GM10847 (cell line): ENCODE results near the gene MYLK.

Experiments used
- POLR2A ChIP-seq: IDR thresholded peaks from 2 replicates; pipeline ENCODE4 v1.6.1; 2011; ENCODE audit not compliant: insufficient read length; ENCODE audit errors: extremely low read depth

Gene MYLK, protein sequence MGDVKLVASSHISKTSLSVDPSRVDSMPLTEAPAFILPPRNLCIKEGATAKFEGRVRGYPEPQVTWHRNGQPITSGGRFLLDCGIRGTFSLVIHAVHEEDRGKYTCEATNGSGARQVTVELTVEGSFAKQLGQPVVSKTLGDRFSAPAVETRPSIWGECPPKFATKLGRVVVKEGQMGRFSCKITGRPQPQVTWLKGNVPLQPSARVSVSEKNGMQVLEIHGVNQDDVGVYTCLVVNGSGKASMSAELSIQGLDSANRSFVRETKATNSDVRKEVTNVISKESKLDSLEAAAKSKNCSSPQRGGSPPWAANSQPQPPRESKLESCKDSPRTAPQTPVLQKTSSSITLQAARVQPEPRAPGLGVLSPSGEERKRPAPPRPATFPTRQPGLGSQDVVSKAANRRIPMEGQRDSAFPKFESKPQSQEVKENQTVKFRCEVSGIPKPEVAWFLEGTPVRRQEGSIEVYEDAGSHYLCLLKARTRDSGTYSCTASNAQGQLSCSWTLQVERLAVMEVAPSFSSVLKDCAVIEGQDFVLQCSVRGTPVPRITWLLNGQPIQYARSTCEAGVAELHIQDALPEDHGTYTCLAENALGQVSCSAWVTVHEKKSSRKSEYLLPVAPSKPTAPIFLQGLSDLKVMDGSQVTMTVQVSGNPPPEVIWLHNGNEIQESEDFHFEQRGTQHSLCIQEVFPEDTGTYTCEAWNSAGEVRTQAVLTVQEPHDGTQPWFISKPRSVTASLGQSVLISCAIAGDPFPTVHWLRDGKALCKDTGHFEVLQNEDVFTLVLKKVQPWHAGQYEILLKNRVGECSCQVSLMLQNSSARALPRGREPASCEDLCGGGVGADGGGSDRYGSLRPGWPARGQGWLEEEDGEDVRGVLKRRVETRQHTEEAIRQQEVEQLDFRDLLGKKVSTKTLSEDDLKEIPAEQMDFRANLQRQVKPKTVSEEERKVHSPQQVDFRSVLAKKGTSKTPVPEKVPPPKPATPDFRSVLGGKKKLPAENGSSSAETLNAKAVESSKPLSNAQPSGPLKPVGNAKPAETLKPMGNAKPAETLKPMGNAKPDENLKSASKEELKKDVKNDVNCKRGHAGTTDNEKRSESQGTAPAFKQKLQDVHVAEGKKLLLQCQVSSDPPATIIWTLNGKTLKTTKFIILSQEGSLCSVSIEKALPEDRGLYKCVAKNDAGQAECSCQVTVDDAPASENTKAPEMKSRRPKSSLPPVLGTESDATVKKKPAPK (N-terminal part only)

DNA sequence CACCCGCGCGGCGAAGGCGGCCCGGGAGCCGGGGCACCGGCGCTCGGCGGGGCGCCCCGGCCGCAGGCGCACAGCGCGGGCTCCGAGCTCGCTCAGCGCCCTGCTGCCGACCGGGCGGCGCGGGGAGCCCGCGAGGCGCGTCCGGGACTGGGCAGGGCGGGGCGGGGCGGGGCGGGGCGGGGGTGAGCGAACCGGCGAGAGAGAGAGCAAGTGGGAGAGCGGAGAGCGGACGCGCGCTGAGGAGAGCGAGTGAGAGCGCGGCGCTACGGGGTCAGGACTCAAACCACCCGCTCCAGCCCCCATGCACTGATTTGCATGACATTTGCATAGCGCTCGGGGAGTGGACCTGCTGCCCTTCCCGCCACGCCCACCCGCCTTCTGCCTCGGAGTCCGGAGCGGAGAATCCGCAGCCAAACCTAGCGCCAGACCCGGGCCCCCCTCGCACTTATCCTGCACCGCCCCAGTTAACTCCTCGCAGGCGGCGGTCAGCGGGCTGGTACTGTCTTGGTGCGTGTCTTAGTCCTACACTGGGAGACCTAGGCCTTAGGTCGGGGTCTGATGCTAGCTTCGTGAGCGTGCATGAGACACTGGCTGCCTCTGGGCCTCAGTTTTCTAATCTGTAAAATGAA lies at the start of gene MYLK:
MYLK (minus strand) TSS at position 130 of the 629 bp plus-strand sequence. CDS start 90,491 bp downstream, outside the sequence.
- TF ChIP-seq POLR2A = no peak

DNA sequence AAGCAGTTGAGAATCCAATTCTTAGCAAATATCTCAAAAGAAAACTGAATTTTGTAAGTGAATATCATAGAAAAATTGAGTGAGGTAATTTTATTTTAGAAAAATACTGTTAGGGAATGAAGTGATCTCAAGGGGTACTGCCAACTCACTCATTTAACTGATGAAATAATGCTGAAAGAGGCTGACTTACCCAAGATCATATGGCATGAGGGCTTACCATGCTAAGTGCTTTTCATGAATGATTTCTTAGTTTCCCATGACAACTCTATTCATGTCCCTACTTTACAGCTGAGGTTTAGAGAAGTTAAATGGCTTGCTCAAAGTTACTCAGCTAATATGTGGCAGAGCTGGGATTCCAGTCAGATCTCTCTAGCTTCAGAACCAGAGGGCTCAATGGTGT lies 46.3 kb upstream of the MYLK start:
- TF ChIP-seq POLR2A = no peak

DNA sequence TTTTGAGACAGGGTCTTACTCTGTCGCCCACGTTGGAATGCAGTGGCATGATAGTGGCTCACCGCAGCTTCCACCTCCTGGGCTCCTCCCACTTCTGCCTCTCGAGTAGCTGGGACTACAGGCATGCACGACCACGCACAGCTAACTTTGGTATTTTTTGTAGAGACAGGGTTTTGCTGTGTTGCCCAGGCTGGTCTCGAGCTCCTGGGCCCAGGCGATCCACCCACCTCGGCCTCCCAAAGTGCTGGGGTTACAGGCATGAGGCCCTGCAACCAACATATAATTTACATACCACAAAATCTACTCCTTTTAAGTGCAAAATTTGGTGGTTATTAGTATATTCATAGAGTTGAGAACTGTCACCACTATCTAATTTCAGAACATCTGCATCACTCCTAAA lies 45.2 kb upstream of the MYLK start:
- TF ChIP-seq POLR2A = no peak

DNA sequence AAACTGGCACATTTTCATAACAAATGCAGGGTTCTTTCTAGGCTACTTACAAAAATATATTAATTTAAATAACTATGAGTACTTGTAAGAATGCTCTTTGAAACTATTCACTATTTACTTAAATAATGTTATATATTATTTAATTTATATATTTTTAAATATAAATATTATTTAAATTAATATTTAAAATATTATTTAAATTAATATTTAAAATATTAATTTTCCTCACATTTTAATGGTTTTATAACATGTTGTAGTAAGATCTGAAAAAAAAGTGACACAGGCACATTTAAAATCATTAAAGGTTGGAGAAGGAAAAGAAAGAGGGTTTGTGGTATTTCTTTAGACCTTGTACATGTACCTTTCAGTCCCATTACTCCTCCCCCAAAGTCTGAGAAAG lies 42.3 kb upstream of the MYLK start:
- no peak for TF ChIP-seq POLR2A

DNA sequence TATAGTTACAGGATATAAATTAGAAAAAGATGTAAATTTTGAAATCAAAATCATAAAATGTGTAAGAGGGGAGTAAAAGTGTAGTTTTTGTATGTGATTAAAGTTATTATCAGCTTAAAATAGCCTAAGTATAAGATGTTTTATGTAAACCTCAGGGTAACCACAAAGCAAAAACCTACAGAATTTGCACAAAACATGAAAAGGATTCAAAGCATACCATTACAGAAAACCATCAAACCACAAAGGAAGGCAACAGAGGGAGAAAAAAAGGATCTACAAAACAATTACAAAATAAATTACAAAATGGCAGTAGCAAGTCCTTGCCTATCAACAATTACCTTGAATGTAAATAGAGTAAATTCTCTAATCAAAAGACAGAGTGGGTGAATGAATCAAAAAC lies 36.7 kb upstream of the MYLK start:
- TF ChIP-seq POLR2A = no peak

DNA sequence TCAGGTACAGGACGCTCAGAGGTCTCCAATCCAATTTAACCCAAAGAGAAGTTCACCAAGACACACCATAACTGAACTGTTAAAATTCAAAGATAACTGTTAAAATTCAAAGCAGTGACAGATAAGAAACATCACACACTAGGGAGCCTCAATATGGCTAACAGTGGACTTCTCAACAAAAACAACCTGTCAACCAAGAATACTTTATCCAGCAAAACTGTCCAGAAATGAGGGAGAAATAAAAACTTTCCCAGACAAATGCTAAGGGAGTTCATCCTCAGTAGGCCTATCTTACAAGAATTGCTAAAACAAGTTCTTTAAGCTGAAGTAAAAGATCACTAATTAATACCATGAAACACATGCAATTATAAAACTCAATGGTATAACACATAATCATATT lies 36.3 kb upstream of the MYLK start:
- no peak for TF ChIP-seq POLR2A

DNA sequence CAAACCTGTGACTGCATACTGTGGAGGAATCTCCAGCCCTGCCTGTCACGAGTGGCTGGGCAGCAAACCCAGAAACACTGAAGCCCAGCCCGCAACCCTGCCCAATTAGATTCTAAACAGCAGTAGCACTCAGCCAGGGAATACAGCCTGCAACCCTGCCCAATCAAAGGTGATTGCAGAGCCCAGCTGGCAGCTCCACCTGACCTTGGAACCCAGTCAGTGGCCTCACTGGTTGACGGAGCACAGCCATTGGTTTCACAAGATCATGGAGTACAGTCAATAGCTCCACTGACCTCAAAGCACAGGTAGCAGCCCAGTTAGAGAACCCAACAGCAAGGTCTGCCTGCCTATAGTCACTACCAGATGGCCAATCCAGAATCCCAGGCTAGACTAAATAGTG lies 35.2 kb upstream of the MYLK start:
- no peak for TF ChIP-seq POLR2A

DNA sequence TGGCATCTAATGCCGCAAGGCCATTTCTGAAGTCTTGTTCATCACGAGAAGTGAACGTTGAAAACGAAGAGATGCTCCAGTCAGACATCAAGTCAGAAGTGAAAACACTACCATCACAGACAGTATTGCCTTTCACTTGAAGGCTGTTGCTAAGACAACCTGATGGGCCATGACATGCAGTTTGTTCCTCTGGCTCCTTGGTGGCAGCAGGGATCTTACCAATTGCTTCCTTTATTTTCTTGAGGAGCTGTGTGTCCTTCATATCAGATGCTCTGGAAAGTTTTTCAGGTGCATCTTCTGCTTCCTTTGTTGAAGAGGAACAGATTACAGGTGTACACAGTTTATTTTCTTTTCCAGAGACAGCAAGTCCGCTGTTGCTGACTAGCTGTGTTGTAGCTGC lies 30.7 kb upstream of the MYLK start:
- no peak for TF ChIP-seq POLR2A

DNA sequence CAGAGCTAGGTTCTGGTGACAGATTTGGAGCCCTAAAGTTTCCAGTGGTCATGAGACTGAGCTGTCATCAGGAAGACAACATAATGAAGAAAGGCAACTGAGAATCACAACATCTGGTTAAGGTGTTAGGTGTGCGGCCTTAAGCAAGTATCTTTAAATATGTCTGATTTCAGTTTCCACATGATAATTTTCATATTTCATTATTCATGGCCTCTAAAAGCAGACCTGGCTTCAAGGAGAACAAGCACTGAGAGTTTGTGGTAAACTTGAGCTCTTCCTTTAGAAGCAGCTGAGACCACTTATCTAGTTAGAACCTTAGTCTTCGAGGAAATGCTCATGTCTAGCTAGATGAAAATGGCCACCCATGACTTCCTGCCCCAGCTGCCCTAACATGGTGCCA lies 25.7 kb upstream of the MYLK start:
- no peak for TF ChIP-seq POLR2A

DNA sequence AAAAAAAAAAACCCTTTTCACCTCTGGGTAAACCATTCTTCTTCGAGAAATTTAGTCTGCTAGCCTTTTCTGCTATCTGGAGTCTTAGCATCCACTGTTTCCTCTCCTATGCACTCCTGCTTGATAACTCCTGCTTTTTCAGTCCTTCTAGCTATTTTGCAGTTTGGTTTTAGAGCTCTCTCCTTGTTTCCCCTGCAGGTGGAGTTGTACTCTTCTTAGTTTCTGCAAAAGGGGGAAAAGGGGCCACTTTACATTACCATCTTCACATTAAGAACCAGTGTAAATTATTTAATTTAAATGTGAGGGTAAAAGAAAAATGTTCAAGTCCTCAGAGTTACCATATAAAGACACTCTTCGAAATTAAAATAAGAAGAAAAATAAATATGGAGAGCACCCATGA lies 23.6 kb upstream of the MYLK start:
- TF ChIP-seq POLR2A = no peak

DNA sequence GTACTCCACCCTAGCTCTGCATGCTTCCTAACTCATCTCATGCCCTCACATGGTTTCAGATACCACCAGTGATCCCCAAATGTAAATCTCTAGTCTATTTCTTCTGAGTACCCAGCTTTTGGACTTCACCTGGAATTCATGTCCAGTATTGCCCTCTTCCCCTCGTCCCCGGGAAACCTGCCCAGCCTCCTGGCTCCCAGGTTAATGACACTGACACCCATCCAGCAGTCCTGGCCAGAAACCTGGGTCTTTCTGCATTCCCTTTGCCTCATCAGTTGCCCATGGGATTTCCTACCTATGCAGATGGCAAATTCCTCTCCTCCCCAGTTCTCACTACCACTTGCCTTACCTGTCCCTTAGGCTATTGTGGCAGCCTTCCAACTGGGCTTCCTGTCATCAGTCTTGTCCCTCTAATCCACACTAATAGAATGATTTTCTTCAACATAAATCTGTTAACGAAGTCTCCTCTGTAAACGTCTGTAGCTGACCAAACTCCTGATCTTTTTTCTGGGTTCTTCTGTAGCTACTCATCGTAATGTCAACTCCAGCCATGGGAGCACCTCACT lies 15.3 kb upstream of the MYLK start:
- TF ChIP-seq POLR2A = no peak

DNA sequence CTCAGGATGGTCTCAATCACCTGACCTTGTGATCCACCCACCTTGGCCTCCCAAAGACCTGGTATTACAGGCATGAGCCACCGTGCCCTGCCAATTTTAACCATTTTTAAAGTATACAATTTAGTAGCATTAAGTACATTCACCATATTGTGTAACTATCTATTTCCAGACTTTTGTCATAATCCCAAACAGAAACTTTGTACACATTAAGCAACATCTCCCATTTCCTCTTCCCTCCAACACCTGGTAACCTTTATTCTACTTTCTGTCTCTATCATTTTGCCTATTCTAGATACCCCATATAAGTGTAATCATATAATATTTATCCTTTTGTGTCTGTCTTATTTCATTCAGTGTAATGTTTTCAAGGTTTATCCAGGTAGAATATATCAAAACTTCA lies 8.9 kb upstream of the MYLK start:
- TF ChIP-seq POLR2A = no peak

DNA sequence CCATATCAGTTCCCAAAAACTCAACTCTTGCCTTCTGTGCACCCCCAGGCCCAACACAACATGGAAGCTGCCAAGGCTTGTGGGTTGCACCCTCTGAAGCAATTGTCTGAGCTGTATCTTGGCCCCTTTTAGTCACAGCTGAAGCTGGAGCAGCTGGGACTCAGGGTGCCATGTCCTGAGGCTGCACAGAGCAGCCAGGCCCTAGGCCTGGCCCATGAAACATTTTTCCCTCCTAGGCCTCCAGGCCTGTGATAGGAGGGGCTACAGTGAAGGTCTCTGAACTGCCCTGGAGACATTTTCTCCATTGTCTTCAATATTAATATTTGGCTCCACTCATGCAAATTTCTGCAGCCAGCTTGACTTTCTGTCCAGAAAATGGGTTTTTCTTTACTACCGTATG lies 8.1 kb upstream of the MYLK start:
- no peak for TF ChIP-seq POLR2A

DNA sequence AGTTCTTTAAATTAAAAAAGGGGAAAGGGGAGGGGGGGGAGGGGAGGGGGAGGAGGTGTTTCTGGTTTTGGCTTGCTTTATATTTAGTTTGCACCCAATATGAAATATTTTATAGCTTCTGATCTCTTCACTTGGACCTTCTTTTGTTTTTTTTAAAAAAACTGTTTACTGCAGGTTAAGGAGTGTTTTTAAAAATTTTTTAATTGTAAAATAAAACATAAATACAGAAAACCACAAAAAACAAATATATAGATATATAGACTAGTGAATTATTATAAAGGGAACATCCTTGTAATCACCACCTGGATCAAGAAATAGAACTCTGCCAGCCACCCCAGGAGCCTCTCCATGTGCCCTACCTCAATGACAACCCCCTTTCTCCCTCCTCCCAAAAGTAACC lies 861 bp upstream of the MYLK start:
- TF ChIP-seq POLR2A = no peak

DNA sequence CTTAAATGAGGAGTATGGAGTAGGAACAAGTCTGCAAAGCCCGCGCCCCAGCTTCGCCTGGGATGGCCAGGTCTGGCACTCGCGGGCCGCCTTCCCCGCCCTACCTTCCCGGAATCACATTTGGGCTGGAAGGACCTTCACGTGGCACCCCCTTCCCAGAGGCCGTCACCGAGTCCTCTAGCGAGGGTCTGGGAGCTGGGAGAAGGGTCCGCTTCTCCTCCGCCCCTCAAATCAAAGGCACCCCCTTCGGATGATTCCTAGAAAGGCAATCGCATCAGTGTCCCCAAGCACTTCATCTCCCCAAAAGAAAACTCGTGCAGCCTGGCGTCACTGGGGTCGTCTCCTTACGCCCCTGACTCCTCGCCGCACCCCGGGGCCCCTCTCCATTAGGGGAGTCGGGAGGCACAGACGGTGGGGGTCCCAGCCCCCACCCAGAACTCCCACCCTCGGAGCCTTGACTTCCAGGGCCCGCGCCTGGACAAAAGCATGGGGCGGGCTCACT lies 380 bp downstream of the MYLK start:
- no peak for TF ChIP-seq POLR2A
